ENCODE data around the gene AKAP6. TPM values are rescaled to one million over a fixed set of nuclear protein-coding genes. Genes with fewer than 3 reads are reported as not detected.

AKAP6 gene
- total RNA-seq, 3 donors from 2014 or later: 1.1 to 9.1 (median 4.6) TPM

GRCh38 chr14:32303865-32304264 lies 25.2 kb upstream of the AKAP6 start:
- Histone ChIP-seq H3K4me3 (no peak overlapping the region), H3K27me3 (no peaks in the 10 kb centered on the region), H3K36me3 (no peaks in the 10 kb centered on the region), H3K4me1 (no peaks in the 10 kb centered on the region), H3K9me3 (no peaks in the 10 kb centered on the region), H3K27ac (no peak overlapping the region)
- DNase-seq (ENCODE audit: low spot score in 2 of 2): no peak
- intact Hi-C loops (cut with DNase I; ENCODE audit: low total_unique reads): no loop called here
- TF ChIP-seq POLR2A (IDR thresholded peaks at IDR 0.05): no peak
- TF ChIP-seq CTCF (IDR thresholded peaks at IDR 0.05): no peak
- no peak for TF ChIP-seq POLR2AphosphoS5 (IDR thresholded peaks at IDR 0.05)

DNA sequence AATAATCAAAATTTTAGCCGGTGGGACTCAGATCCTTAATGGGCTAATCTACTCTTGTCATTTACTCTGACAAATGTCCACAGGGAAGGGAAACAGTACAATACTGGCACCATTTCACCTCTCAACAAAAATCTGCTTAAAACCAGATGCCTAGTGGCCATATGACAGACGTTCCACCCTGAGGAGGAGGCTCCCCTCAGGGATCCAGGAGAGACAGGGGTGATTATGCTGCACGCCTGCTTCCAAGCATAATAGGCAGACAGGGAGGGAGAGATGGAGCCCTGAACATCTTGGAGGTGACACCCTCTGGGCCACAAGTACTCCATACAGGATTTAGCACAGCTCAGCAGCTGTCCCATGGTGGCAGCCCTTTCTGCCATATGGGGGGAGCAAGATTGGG lies 24.8 kb upstream of the AKAP6 start:
- no peak overlapping the region for H3K27ac ChIP-seq
- DNase-seq (ENCODE audit: low spot score in 2 of 2): no peak

GRCh38 chr14:32306549-32306948 lies 22.5 kb upstream of the AKAP6 start:
- no peak for DNase-seq (ENCODE audit: low spot score in 2 of 2)
- H3K9me3 ChIP-seq: no peaks in the 10 kb centered on the region
- TF ChIP-seq CTCF (IDR thresholded peaks at IDR 0.05) (no peak), POLR2A (IDR thresholded peaks at IDR 0.05) (no peak), POLR2AphosphoS5 (IDR thresholded peaks at IDR 0.05) (no peak)
- no peaks in the 10 kb centered on the region for H3K36me3 ChIP-seq
- intact Hi-C loops (cut with DNase I; ENCODE audit: low total_unique reads): no loop called here
- no peaks in the 10 kb centered on the region for H3K27me3 ChIP-seq
- H3K4me3 ChIP-seq: no peak overlapping the region
- peaks cover 0 to 3% of the 10 kb centered on the region in 2 donors for H3K4me1 ChIP-seq
- H3K27ac ChIP-seq: no peak overlapping the region

More for the DNA sequence above, 24.8 kb upstream of the AKAP6 start:
- H3K4me1 ChIP-seq: no peaks in the 10 kb centered on the region
- intact Hi-C loops (cut with DNase I; ENCODE audit: low total_unique reads): no loop called here
- no peaks in the 10 kb centered on the region for H3K27me3 ChIP-seq
- H3K4me3 ChIP-seq: no peak overlapping the region
- H3K36me3 ChIP-seq: no peaks in the 10 kb centered on the region
- TF ChIP-seq CTCF (IDR thresholded peaks at IDR 0.05) (no peak), POLR2AphosphoS5 (IDR thresholded peaks at IDR 0.05) (no peak), POLR2A (IDR thresholded peaks at IDR 0.05) (no peak)
- no peaks in the 10 kb centered on the region for H3K9me3 ChIP-seq

- H3K27me3 ChIP-seq: no peaks in the 10 kb centered on the region
- intact Hi-C loops (cut with DNase I; ENCODE audit: low total_unique reads): no loop called here
- no peaks in the 10 kb centered on the region for H3K9me3 ChIP-seq
- DNase-seq (ENCODE audit: low spot score in 2 of 2): no peak
- H3K4me3 ChIP-seq: no peak overlapping the region
- peaks cover 0 to 4% of the 10 kb centered on the region in 2 donors for H3K4me1 ChIP-seq
- H3K27ac ChIP-seq: no peak overlapping the region
- TF ChIP-seq POLR2AphosphoS5 (IDR thresholded peaks at IDR 0.05): no peak
- TF ChIP-seq CTCF (IDR thresholded peaks at IDR 0.05): no peak
- H3K36me3 ChIP-seq: no peaks in the 10 kb centered on the region
Measured at GRCh38 chr14:32307881-32308582, 21.1 kb upstream of the AKAP6 start.

DNA sequence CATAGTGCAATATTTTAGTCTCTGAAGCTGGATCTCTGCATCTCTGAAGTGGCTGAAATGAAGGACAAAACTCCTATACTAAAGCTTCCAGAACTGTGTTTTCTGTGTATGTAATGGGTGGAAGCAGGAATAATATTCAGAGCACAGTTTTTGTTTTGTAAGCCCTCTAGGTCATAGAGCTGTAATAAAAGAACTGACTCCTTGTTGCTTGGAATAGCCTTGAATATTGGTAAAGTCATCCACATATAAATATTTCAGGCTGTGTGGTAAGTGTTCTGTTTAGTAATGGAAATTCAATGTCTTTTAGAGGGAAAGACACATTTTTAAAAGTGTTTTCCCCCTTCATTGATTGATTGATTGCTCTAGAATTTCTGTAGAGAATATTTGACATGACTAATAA lies 18.2 kb upstream of the AKAP6 start:
- intact Hi-C loops (cut with DNase I; ENCODE audit: low total_unique reads): no loop called here
- Histone ChIP-seq H3K9me3 (no peaks in the 10 kb centered on the region), H3K36me3 (no peaks in the 10 kb centered on the region), H3K27ac (no peak overlapping the region), H3K4me3 (no peak overlapping the region), H3K4me1 (peaks cover 0 to 4% of the 10 kb centered on the region in 2 donors), H3K27me3 (no peaks in the 10 kb centered on the region)
- TF ChIP-seq POLR2A (IDR thresholded peaks at IDR 0.05) (no peak), POLR2AphosphoS5 (IDR thresholded peaks at IDR 0.05) (no peak), CTCF (IDR thresholded peaks at IDR 0.05) (no peak)
- no peak for DNase-seq (ENCODE audit: low spot score in 2 of 2)
